HG02623 (cell line): Measurements from ENCODE around the gene TRAPPC14.

Experiments
- ATAC-seq: cut with Tn5 transposase; IDR thresholded peaks from one replicate; pipeline ENCODE4 v1.9.1; 2021; ENCODE audit warnings: moderate library complexity; ENCODE audit not compliant: unreplicated experiment

Gene TRAPPC14

GRCh38 chr7:100126931-100127865 is 31.3 kb downstream of the TRAPPC14 start, which contains the start of gene MBLAC1:
TSS of gene MBLAC1 (plus strand) at chr7:100126967. CDS start at chr7:100127396, 429 bp downstream.
- peak; percentile 55 for ATAC-seq

GRCh38 chr7:100126239-100126930 is 32.1 kb downstream of the TRAPPC14 start:
- ATAC-seq: peak; percentile 4

- no peak for ATAC-seq
These were observed 34.0 kb downstream of the TRAPPC14 start for GRCh38 chr7:100124301-100125230.

GRCh38 chr7:100122568-100122967 is 36.0 kb downstream of the TRAPPC14 start:
- no peak for ATAC-seq

GRCh38 chr7:100122067-100122466 is 36.5 kb downstream of the TRAPPC14 start:
- no peak for ATAC-seq

GRCh38 chr7:100120733-100121036 is 37.8 kb downstream of the TRAPPC14 start:
- no peak for ATAC-seq

GRCh38 chr7:100119970-100120732 is 38.4 kb downstream of the TRAPPC14 start:
- ATAC-seq: no peak

GRCh38 chr7:100119072-100119969 is 39.2 kb downstream of the TRAPPC14 start, which contains the start of the genes CNPY4 and TAF6:
TSS of gene CNPY4 (plus strand) at chr7:100119634. CDS start at chr7:100119745, 111 bp downstream.
TSS of gene TAF6 (minus strand) at chr7:100119358. CDS start at chr7:100114209, 5,149 bp downstream.
- peak; percentile 78 for ATAC-seq

- ATAC-seq: no peak
These were observed 40.0 kb downstream of the TRAPPC14 start for GRCh38 chr7:100118388-100119071.

GRCh38 chr7:100115026-100115425 is 43.5 kb downstream of the TRAPPC14 start:
- no peak for ATAC-seq

- ATAC-seq: no peak
These were observed 46.6 kb downstream of the TRAPPC14 start for GRCh38 chr7:100111914-100112313.

- no peak for ATAC-seq
These were observed 47.4 kb downstream of the TRAPPC14 start for GRCh38 chr7:100111156-100111555.

GRCh38 chr7:100109521-100110163 is 48.9 kb downstream of the TRAPPC14 start:
- no peak for ATAC-seq

GRCh38 chr7:100107890-100108289 is 50.6 kb downstream of the TRAPPC14 start:
- ATAC-seq: no peak

GRCh38 chr7:100107125-100107737 is 51.3 kb downstream of the TRAPPC14 start:
- ATAC-seq: no peak

GRCh38 chr7:100106633-100107032 is 51.9 kb downstream of the TRAPPC14 start:
- no peak for ATAC-seq

- ATAC-seq: no peak
These were observed 53.0 kb downstream of the TRAPPC14 start for GRCh38 chr7:100105534-100105933.
